H9 (cell line): ENCODE measurements around the gene KAZN. TPM values are rescaled to one million over a fixed set of nuclear protein-coding genes. Genes with fewer than 3 reads are reported as not detected.

Experiments
- DNase-seq: peaks from one replicate; pipeline ENCODE4 v3.0.0-alpha.2; 2017
- H2AFZ ChIP-seq: one replicate; pipeline ENCODE4 v1.6.1; 2013; ENCODE audit warnings: mild to moderate bottlenecking, low read length, control low read depth, moderate library complexity
- H2AK5ac ChIP-seq: 2 replicates; pipeline ENCODE4 v1.6.1; 2013; ENCODE audit warnings: low read length, control low read depth, mixed read lengths; ENCODE audit not compliant: insufficient read length
- H2BK120ac ChIP-seq: one replicate; pipeline ENCODE4 v1.6.1; 2013; ENCODE audit warnings: low read depth, mild to moderate bottlenecking, low read length, control low read depth, inconsistent platforms; ENCODE audit not compliant: poor library complexity, severe bottlenecking
- H2BK12ac ChIP-seq: 2 replicates; pipeline ENCODE4 v1.6.1; 2013; ENCODE audit warnings: low read length, control low read depth, mixed read lengths, low read depth; ENCODE audit not compliant: insufficient read length
- H2BK15ac ChIP-seq: 2 replicates; pipeline ENCODE4 v1.6.1; 2013; ENCODE audit warnings: low read depth, low read length, control low read depth
- H2BK20ac ChIP-seq: one replicate; pipeline ENCODE4 v1.6.1; 2013; ENCODE audit warnings: low read depth, mild to moderate bottlenecking, low read length, control low read depth, inconsistent platforms; ENCODE audit not compliant: poor library complexity, severe bottlenecking
- H2BK5ac ChIP-seq: 2 replicates; pipeline ENCODE4 v1.6.1; 2013; ENCODE audit warnings: low read length, control low read depth, mixed read lengths; ENCODE audit not compliant: insufficient read length
- H3K14ac ChIP-seq: 2 replicates; pipeline ENCODE4 v1.6.1; 2013; ENCODE audit warnings: low read length, control low read depth; ENCODE audit not compliant: insufficient read depth
- H3K18ac ChIP-seq: 2 replicates; pipeline ENCODE4 v1.6.1; 2013; ENCODE audit warnings: low read depth, mild to moderate bottlenecking, mixed read lengths, low read length, control low read depth; ENCODE audit not compliant: insufficient read length
- H3K23ac ChIP-seq: 2 replicates; pipeline ENCODE4 v1.6.1; 2013; ENCODE audit warnings: low read length, control low read depth, mixed read lengths, low read depth; ENCODE audit not compliant: insufficient read length
- H3K23me2 ChIP-seq: 2 replicates; pipeline ENCODE4 v1.6.1; 2013; ENCODE audit warnings: low read depth, mild to moderate bottlenecking, mixed read lengths, low read length, control low read depth; ENCODE audit not compliant: insufficient read length, poor library complexity, severe bottlenecking
- H3K27ac ChIP-seq: 2 replicates; pipeline ENCODE4 v1.5.1; 2013; ENCODE audit warnings: low read length, control low read depth, mixed read lengths, low read depth; ENCODE audit not compliant: insufficient read length
- H3K27me3 ChIP-seq: 2 replicates; pipeline ENCODE4 v1.6.1; 2013; ENCODE audit warnings: low read length, control low read depth, inconsistent platforms; ENCODE audit not compliant: insufficient read depth
- H3K4ac ChIP-seq: 2 replicates; pipeline ENCODE4 v1.6.1; 2013; ENCODE audit warnings: low read depth, mild to moderate bottlenecking, control low read depth, inconsistent platforms, low read length, moderate library complexity
- H3K4me1 ChIP-seq: 2 replicates; pipeline ENCODE4 v1.6.1; 2013; ENCODE audit warnings: low read length, control low read depth, inconsistent platforms; ENCODE audit not compliant: insufficient read depth
- H3K4me2 ChIP-seq: 2 replicates; pipeline ENCODE4 v1.6.1; 2013; ENCODE audit warnings: low read length, control low read depth, mixed read lengths; ENCODE audit not compliant: insufficient read length, insufficient read depth
- H3K56ac ChIP-seq: 2 replicates; pipeline ENCODE4 v1.6.1; 2013; ENCODE audit warnings: low read depth, mild to moderate bottlenecking, mixed read lengths, low read length, control low read depth; ENCODE audit not compliant: insufficient read length
- H3K79me1 ChIP-seq: 2 replicates; pipeline ENCODE4 v1.6.1; 2013; ENCODE audit warnings: low read depth, mild to moderate bottlenecking, moderate library complexity, low read length, control low read depth, inconsistent platforms; ENCODE audit not compliant: insufficient read depth, poor library complexity, severe bottlenecking
- H3K79me2 ChIP-seq: 2 replicates; pipeline ENCODE4 v1.6.1; 2013; ENCODE audit warnings: low read length, control low read depth, inconsistent platforms; ENCODE audit not compliant: insufficient read depth
- H3K9ac ChIP-seq: 2 replicates; pipeline ENCODE4 v1.6.1; 2013; ENCODE audit warnings: low read length, control low read depth, mixed read lengths; ENCODE audit not compliant: insufficient read length; ENCODE audit errors: extremely low read depth
- H3K9me3 ChIP-seq: one replicate; pipeline ENCODE4 v1.6.1; 2013; ENCODE audit warnings: low read depth, low read length, inconsistent platforms; ENCODE audit not compliant: control insufficient read depth
- H3T11ph ChIP-seq: one replicate; pipeline ENCODE4 v1.6.1; 2013; ENCODE audit warnings: mild to moderate bottlenecking, low read length, control low read depth, inconsistent platforms
- H4K20me1 ChIP-seq: one replicate; pipeline ENCODE4 v1.6.1; 2013; ENCODE audit not compliant: control insufficient read depth, insufficient read length, insufficient read depth
- H4K5ac ChIP-seq: 2 replicates; pipeline ENCODE4 v1.6.1; 2013; ENCODE audit warnings: low read depth, mild to moderate bottlenecking, mixed read lengths, low read length, control low read depth; ENCODE audit not compliant: insufficient read length
- H4K8ac ChIP-seq: replicated peaks from 2 replicates; pipeline ENCODE4 v1.6.1; 2013; ENCODE audit warnings: low read length, control low read depth, mixed read lengths, low read depth; ENCODE audit not compliant: insufficient read length
- H4K91ac ChIP-seq: 2 replicates; pipeline ENCODE4 v1.6.1; 2013; ENCODE audit warnings: low read depth, mild to moderate bottlenecking, moderate library complexity, mixed read lengths, low read length, control low read depth; ENCODE audit not compliant: insufficient read length
- H3K27ac Mint-ChIP-seq, 3 experiments: 2 replicates in 2 of 3; 3 replicates in 1 of 3; pipeline ENCODE4 v1.8.0; 2020 to 2021; ENCODE audit warnings: mixed read lengths in 3 of 3, mild to moderate bottlenecking in 1 of 3, moderate library complexity in 1 of 3
- H3K27me3 Mint-ChIP-seq: 2 replicates; pipeline ENCODE4 v1.8.0; 2021; ENCODE audit warnings: low read depth, mild to moderate bottlenecking, moderate library complexity, mixed read lengths
- H3K36me3 Mint-ChIP-seq, 3 experiments: 2 replicates in 2 of 3; 3 replicates in 1 of 3; pipeline ENCODE4 v1.8.0; 2020 to 2021; ENCODE audit warnings: low read depth in 3 of 3, mixed read lengths in 3 of 3; ENCODE audit not compliant: insufficient read depth in 1 of 3
- H3K4me1 Mint-ChIP-seq, 2 experiments: 2 replicates each; pipeline ENCODE4 v1.8.0; 2020; ENCODE audit warnings: mixed read lengths in 2 of 2
- H3K4me3 Mint-ChIP-seq, 2 experiments: 2 replicates in 1 of 2; 3 replicates in 1 of 2; pipeline ENCODE4 v1.8.0; 2020 to 2021; ENCODE audit warnings: mild to moderate bottlenecking in 2 of 2, mixed read lengths in 2 of 2, moderate library complexity in 1 of 2
- H3K9me3 Mint-ChIP-seq, 2 experiments: 2 replicates in 1 of 2; 3 replicates in 1 of 2; pipeline ENCODE4 v1.8.0; 2020; ENCODE audit warnings: mild to moderate bottlenecking in 2 of 2, mixed read lengths in 2 of 2, moderate library complexity in 1 of 2
- WGBS: extraction: QIAGEN DNeasy Blood & Tissue Kit; methylation state at CpG from one replicate; pipeline ENCODE4 v1.1.7; 2013; ENCODE audit warnings: missing lambda C conversion rate, low lambda C conversion rate, mixed read lengths; ENCODE audit not compliant: insufficient read length; ENCODE audit errors: extremely low coverage; 5-methylcytosine and 5-hydroxymethylcytosine counted together
- total RNA-seq: library from RNA; stranded (reverse); gene quantifications from 2 replicates; pipeline ENCODE4 v1.2.1, GENCODE V29; 2021
- TF ChIP-seq, protein P1 (sequence below): fragments of 200-600 bp; sonication (generic); conservative IDR thresholded peaks from 3 replicates; pipeline ENCODE4 v1.8.0; 2021; ENCODE audit warnings: antibody characterized with exemption, mild to moderate bottlenecking

The KAZN gene
- total RNA-seq, 1 experiment from 2014 or later: 7.6 TPM

DNA sequence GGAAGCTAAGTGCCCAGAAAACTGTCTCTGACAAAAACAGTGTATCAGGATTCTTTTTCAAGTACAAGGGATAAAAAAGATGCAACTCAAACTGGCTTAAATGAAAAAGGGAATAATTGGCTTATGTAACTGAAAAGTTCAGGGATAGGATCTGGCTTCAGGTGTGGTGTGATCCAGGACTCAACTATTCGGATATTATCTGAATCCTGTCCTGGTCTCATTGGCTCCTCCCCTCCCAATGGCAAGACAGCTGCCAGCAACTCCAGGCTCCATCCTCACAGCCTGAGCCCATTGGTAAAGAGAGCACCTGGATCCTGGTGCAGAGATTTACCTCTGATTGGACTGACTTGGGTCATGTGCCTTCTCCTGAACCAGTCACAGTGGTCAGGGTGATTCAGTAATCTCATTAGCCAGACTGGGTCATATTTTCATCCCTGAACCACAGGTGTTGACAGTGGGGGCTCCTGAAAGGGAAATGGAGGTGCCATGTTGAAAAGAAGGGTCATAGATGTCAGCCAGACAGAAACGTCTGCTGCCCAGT is 349.7 kb downstream of the KAZN start:
- no peak overlapping the region for H3K14ac ChIP-seq
- H3K23ac ChIP-seq: no peak overlapping the region
- H3K18ac ChIP-seq: no peak overlapping the region
- no peak overlapping the region for H2BK120ac ChIP-seq
- TF ChIP-seq, protein P1, sequence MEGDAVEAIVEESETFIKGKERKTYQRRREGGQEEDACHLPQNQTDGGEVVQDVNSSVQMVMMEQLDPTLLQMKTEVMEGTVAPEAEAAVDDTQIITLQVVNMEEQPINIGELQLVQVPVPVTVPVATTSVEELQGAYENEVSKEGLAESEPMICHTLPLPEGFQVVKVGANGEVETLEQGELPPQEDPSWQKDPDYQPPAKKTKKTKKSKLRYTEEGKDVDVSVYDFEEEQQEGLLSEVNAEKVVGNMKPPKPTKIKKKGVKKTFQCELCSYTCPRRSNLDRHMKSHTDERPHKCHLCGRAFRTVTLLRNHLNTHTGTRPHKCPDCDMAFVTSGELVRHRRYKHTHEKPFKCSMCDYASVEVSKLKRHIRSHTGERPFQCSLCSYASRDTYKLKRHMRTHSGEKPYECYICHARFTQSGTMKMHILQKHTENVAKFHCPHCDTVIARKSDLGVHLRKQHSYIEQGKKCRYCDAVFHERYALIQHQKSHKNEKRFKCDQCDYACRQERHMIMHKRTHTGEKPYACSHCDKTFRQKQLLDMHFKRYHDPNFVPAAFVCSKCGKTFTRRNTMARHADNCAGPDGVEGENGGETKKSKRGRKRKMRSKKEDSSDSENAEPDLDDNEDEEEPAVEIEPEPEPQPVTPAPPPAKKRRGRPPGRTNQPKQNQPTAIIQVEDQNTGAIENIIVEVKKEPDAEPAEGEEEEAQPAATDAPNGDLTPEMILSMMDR: no peak
- no peak overlapping the region for H3K4me2 ChIP-seq
- no peaks in the 10 kb centered on the region for H4K20me1 ChIP-seq
- no peak overlapping the region for H3K27ac ChIP-seq
- no peak overlapping the region for H2BK5ac ChIP-seq
- H2BK15ac ChIP-seq: no peak overlapping the region
- Mint-ChIP-seq H3K27me3 (no peaks in the 10 kb centered on the region; the same call in 1 of the 2 replicates), H3K9me3 (peaks cover 0 to under 1% of the 10 kb centered on the region in 2 experiments; a peak in 3 of 5 replicates), H3K36me3 (no peaks in the 10 kb centered on the region), H3K4me1 (peaks cover 31 to 48% of the 10 kb centered on the region in 2 experiments), H3K27ac (peak overlapping the region in 1 of 3 experiments; percentile 74; a peak in 1 of 7 replicates), H3K4me3 (no peak overlapping the region)
- no peak overlapping the region for H2AK5ac ChIP-seq
- H3K4me1 ChIP-seq: peaks cover 4% of the 10 kb centered on the region; the same call in 1 of the 2 replicates
- H3K23me2 ChIP-seq: no peaks in the 10 kb centered on the region
- no peak overlapping the region for H3T11ph ChIP-seq
- no peak overlapping the region for H3K4ac ChIP-seq
- H3K9me3 ChIP-seq: no peaks in the 10 kb centered on the region
- no peak overlapping the region for H4K5ac ChIP-seq
- no peak overlapping the region for H2BK12ac ChIP-seq
- DNase-seq: no peak
- no peak overlapping the region for H3K56ac ChIP-seq
- no peaks in the 10 kb centered on the region for H3K79me2 ChIP-seq
- H2AFZ ChIP-seq: no peak overlapping the region
- H4K8ac ChIP-seq: no peak overlapping the region
- no peaks in the 10 kb centered on the region for H3K79me1 ChIP-seq
- H3K27me3 ChIP-seq: no peaks in the 10 kb centered on the region
- H3K9ac ChIP-seq: no peak overlapping the region
- no CpG with 5 or more reads among the region's 2 CpGs for WGBS
- H4K91ac ChIP-seq: no peak overlapping the region
- no peak overlapping the region for H2BK20ac ChIP-seq
